HEK293 (cell line): ENCODE data around the gene SPEM3.

ENCODE experiments used
- GLIS1 ChIP-seq: fragments of 450-650 bp; formaldehyde crosslinking; IDR thresholded peaks from 2 replicates; pipeline ENCODE4 v1.5.1; 2016; ENCODE audit warnings: missing biosample characterization, missing genetic modification characterization
- HIC1 ChIP-seq: fragments of 450-650 bp; formaldehyde crosslinking; IDR thresholded peaks from 2 replicates; pipeline ENCODE4 v1.5.1; 2016; ENCODE audit warnings: missing biosample characterization, missing genetic modification characterization
- KLF1 ChIP-seq: fragments of 450-650 bp; formaldehyde crosslinking; IDR thresholded peaks from 2 replicates; pipeline ENCODE4 v1.5.1; 2016; ENCODE audit warnings: missing biosample characterization, missing genetic modification characterization
- KLF9 ChIP-seq: fragments of 450-650 bp; formaldehyde crosslinking; IDR thresholded peaks from 2 replicates; pipeline ENCODE4 v1.5.1; 2016; ENCODE audit warnings: missing biosample characterization, missing genetic modification characterization, low read depth
- PRDM1 ChIP-seq: fragments of 450-650 bp; formaldehyde crosslinking; IDR thresholded peaks from 2 replicates; pipeline ENCODE4; 2016; ENCODE audit warnings: missing biosample characterization, missing genetic modification characterization
- SCRT2 ChIP-seq: fragments of 450-650 bp; formaldehyde crosslinking; IDR thresholded peaks from 2 replicates; pipeline ENCODE4 v1.5.1; 2016; ENCODE audit warnings: missing biosample characterization, missing genetic modification characterization
- ZBTB17 ChIP-seq: fragments of 450-650 bp; formaldehyde crosslinking; IDR thresholded peaks from 2 replicates; pipeline ENCODE4 v1.5.1; 2016; ENCODE audit warnings: missing biosample characterization, missing genetic modification characterization
- ZBTB26 ChIP-seq: fragments of 450-650 bp; formaldehyde crosslinking; optimal IDR thresholded peaks from 2 replicates; pipeline ENCODE3; 2016; ENCODE audit warnings: missing biosample characterization, mild to moderate bottlenecking, missing genetic modification characterization
- ZEB2 ChIP-seq: fragments of 450-650 bp; formaldehyde crosslinking; IDR thresholded peaks from 2 replicates; pipeline ENCODE4 v1.5.1; 2016; ENCODE audit warnings: missing biosample characterization, missing genetic modification characterization
- ZFP37 ChIP-seq: fragments of 450-650 bp; formaldehyde crosslinking; IDR thresholded peaks from 2 replicates; pipeline ENCODE4 v1.5.1; 2016; ENCODE audit warnings: missing biosample characterization, missing genetic modification characterization
- ZFP69B ChIP-seq: fragments of 450-650 bp; formaldehyde crosslinking; IDR thresholded peaks from 2 replicates; pipeline ENCODE4 v1.5.1; 2016; ENCODE audit warnings: missing biosample characterization, missing genetic modification characterization
- ZNF221 ChIP-seq: fragments of 450-650 bp; formaldehyde crosslinking; IDR thresholded peaks from 2 replicates; pipeline ENCODE4 v1.5.1; 2017; ENCODE audit warnings: missing biosample characterization, missing genetic modification characterization, borderline replicate concordance
- ZNF24 ChIP-seq: fragments of 450-650 bp; formaldehyde crosslinking; IDR thresholded peaks from 2 replicates; pipeline ENCODE4 v1.5.1; 2016; ENCODE audit warnings: missing biosample characterization, missing genetic modification characterization
- ZNF341 ChIP-seq: fragments of 450-650 bp; formaldehyde crosslinking; IDR thresholded peaks from 2 replicates; pipeline ENCODE4; 2016; ENCODE audit warnings: low read depth, missing biosample characterization, missing genetic modification characterization
- ZNF394 ChIP-seq: fragments of 450-650 bp; formaldehyde crosslinking; IDR thresholded peaks from 2 replicates; pipeline ENCODE4 v1.5.1; 2016; ENCODE audit warnings: missing biosample characterization, missing genetic modification characterization, mild to moderate bottlenecking, moderate library complexity, borderline replicate concordance
- ZNF501 ChIP-seq: fragments of 450-650 bp; formaldehyde crosslinking; IDR thresholded peaks from 2 replicates; pipeline ENCODE4 v1.5.1; 2016; ENCODE audit warnings: missing biosample characterization, missing genetic modification characterization
- ZNF514 ChIP-seq: fragments of 450-650 bp; formaldehyde crosslinking; IDR thresholded peaks from 2 replicates; pipeline ENCODE4 v1.5.1; 2016; ENCODE audit warnings: missing biosample characterization, missing genetic modification characterization
- ZNF701 ChIP-seq: fragments of 450-650 bp; formaldehyde crosslinking; IDR thresholded peaks from 2 replicates; pipeline ENCODE4 v1.5.1; 2016; ENCODE audit warnings: missing biosample characterization, missing genetic modification characterization
- ZSCAN4 ChIP-seq: fragments of 450-650 bp; formaldehyde crosslinking; IDR thresholded peaks from 2 replicates; pipeline ENCODE4 v1.5.1; 2017; ENCODE audit warnings: missing biosample characterization, missing genetic modification characterization
- ZSCAN5A ChIP-seq: fragments of 450-650 bp; formaldehyde crosslinking; IDR thresholded peaks from 2 replicates; pipeline ENCODE4 v1.5.1; 2016; ENCODE audit warnings: missing biosample characterization, missing genetic modification characterization
- TF ChIP-seq, protein P1 (sequence below): fragments of 450-650 bp; formaldehyde crosslinking; IDR thresholded peaks from 2 replicates; pipeline ENCODE4 v1.5.1; 2016; ENCODE audit warnings: missing biosample characterization, missing genetic modification characterization
- TF ChIP-seq, protein P2 (sequence below): fragments of 450-650 bp; formaldehyde crosslinking; IDR thresholded peaks from 2 replicates; pipeline ENCODE4 v1.5.1; 2016; ENCODE audit warnings: missing biosample characterization, missing genetic modification characterization
- TF ChIP-seq, protein P3 (sequence below): fragments of 450-650 bp; formaldehyde crosslinking; IDR thresholded peaks from 2 replicates; pipeline ENCODE4 v1.5.1; 2016; ENCODE audit warnings: missing biosample characterization, missing genetic modification characterization
- TF ChIP-seq, protein P4 (sequence below): fragments of 450-650 bp; formaldehyde crosslinking; IDR thresholded peaks from 2 replicates; pipeline ENCODE4 v1.5.1; 2017; ENCODE audit warnings: missing biosample characterization, missing genetic modification characterization

Gene SPEM3

GRCh38 chr17:7435676-7436555, 7.3 kb downstream of the SPEM3 start (continued):
- TF ChIP-seq ZSCAN4 (tag by site-specific recombination) = no peak
- peak; percentile 90 for TF ChIP-seq ZFP69B (tag by site-specific recombination)
- TF ChIP-seq ZNF221 (tag by site-specific recombination) = no peak
- TF ChIP-seq, protein P1, sequence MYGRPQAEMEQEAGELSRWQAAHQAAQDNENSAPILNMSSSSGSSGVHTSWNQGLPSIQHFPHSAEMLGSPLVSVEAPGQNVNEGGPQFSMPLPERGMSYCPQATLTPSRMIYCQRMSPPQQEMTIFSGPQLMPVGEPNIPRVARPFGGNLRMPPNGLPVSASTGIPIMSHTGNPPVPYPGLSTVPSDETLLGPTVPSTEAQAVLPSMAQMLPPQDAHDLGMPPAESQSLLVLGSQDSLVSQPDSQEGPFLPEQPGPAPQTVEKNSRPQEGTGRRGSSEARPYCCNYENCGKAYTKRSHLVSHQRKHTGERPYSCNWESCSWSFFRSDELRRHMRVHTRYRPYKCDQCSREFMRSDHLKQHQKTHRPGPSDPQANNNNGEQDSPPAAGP = no peak
- TF ChIP-seq PRDM1 (tag by site-specific recombination) = no peak
- TF ChIP-seq, protein P2, sequence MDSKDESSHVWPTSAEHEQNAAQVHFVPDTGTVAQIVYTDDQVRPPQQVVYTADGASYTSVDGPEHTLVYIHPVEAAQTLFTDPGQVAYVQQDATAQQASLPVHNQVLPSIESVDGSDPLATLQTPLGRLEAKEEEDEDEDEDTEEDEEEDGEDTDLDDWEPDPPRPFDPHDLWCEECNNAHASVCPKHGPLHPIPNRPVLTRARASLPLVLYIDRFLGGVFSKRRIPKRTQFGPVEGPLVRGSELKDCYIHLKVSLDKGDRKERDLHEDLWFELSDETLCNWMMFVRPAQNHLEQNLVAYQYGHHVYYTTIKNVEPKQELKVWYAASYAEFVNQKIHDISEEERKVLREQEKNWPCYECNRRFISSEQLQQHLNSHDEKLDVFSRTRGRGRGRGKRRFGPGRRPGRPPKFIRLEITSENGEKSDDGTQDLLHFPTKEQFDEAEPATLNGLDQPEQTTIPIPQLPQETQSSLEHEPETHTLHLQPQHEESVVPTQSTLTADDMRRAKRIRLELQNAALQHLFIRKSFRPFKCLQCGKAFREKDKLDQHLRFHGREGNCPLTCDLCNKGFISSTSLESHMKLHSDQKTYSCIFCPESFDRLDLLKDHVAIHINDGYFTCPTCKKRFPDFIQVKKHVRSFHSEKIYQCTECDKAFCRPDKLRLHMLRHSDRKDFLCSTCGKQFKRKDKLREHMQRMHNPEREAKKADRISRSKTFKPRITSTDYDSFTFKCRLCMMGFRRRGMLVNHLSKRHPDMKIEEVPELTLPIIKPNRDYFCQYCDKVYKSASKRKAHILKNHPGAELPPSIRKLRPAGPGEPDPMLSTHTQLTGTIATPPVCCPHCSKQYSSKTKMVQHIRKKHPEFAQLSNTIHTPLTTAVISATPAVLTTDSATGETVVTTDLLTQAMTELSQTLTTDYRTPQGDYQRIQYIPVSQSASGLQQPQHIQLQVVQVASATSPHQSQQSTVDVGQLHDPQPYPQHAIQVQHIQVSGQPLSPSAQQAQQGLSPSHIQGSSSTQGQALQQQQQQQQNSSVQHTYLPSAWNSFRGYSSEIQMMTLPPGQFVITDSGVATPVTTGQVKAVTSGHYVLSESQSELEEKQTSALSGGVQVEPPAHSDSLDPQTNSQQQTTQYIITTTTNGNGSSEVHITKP (tag by site-specific recombination) = peak; percentile 91
- TF ChIP-seq ZEB2 (tag by site-specific recombination) = 0 out of 2 replicates have a peak, but pooled peaks have one; percentile 33
- TF ChIP-seq, protein P3, sequence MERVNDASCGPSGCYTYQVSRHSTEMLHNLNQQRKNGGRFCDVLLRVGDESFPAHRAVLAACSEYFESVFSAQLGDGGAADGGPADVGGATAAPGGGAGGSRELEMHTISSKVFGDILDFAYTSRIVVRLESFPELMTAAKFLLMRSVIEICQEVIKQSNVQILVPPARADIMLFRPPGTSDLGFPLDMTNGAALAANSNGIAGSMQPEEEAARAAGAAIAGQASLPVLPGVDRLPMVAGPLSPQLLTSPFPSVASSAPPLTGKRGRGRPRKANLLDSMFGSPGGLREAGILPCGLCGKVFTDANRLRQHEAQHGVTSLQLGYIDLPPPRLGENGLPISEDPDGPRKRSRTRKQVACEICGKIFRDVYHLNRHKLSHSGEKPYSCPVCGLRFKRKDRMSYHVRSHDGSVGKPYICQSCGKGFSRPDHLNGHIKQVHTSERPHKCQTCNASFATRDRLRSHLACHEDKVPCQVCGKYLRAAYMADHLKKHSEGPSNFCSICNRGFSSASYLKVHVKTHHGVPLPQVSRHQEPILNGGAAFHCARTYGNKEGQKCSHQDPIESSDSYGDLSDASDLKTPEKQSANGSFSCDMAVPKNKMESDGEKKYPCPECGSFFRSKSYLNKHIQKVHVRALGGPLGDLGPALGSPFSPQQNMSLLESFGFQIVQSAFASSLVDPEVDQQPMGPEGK (tag by site-specific recombination) = peak; percentile 86
- peak; percentile 29; the same call in 1 of the 2 replicates for TF ChIP-seq ZNF341 (tag by site-specific recombination)
- no peak for TF ChIP-seq ZNF514
- TF ChIP-seq, protein P4, sequence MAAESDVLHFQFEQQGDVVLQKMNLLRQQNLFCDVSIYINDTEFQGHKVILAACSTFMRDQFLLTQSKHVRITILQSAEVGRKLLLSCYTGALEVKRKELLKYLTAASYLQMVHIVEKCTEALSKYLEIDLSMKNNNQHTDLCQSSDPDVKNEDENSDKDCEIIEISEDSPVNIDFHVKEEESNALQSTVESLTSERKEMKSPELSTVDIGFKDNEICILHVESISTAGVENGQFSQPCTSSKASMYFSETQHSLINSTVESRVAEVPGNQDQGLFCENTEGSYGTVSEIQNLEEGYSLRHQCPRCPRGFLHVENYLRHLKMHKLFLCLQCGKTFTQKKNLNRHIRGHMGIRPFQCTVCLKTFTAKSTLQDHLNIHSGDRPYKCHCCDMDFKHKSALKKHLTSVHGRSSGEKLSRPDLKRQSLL = peak; percentile 21; the same call in 1 of the 2 replicates
- TF ChIP-seq ZNF501 (tag by site-specific recombination) = 0 out of 2 replicates have a peak, but pooled peaks have one; percentile 52
- TF ChIP-seq KLF1 (tag by site-specific recombination) = peak; percentile 91
- no peak for TF ChIP-seq ZNF701 (tag by site-specific recombination)
- TF ChIP-seq SCRT2 (tag by site-specific recombination) = peak; percentile 73
- TF ChIP-seq ZFP37 (tag by site-specific recombination) = no peak
- TF ChIP-seq KLF9 = peak; percentile 38; the same call in 1 of the 2 replicates
- TF ChIP-seq ZBTB26 (tag by site-specific recombination) = peak; percentile 33
- TF ChIP-seq HIC1 = no peak; the same call in 1 of the 2 replicates
- TF ChIP-seq ZBTB17 (tag by site-specific recombination) = 0 out of 2 replicates have a peak, but pooled peaks have one; percentile 15
- TF ChIP-seq GLIS1 (tag by site-specific recombination) = peak; percentile 16; the same call in 1 of the 2 replicates
- peak; percentile 49; the same call in 1 of the 2 replicates for TF ChIP-seq ZNF394 (tag by site-specific recombination)
- no peak for TF ChIP-seq ZSCAN5A
- TF ChIP-seq ZNF24 (tag by site-specific recombination) = no peak
